HG03060 (cell line): ENCODE data around the gene KSR2.

ENCODE experiments used
- ATAC-seq: cut with Tn5 transposase; IDR thresholded peaks from one replicate; pipeline ENCODE4 v1.9.1; 2021; ENCODE audit warnings: low read depth, moderate number of reproducible peaks; ENCODE audit not compliant: unreplicated experiment

The KSR2 gene

DNA sequence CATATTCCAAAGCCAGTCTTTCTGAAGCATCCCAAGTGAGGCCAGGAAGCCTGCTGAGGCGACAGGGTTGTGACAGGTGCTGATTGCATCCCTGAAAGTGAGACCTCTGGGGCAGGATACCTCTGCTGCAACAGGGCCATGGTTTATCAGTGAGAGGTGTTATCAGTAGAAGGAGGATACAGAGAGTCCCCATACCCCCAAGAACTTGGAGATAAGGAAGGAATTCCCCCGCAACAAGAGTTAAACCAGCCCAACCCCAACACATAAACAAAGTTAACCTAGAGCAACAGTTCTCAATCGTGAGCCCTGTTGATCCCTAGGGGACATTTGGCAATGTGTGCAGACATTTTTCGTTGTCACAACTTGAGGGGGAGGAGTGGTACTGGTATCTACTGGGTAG is 374.3 kb downstream of the KSR2 start:
- ATAC-seq, result no peak

DNA sequence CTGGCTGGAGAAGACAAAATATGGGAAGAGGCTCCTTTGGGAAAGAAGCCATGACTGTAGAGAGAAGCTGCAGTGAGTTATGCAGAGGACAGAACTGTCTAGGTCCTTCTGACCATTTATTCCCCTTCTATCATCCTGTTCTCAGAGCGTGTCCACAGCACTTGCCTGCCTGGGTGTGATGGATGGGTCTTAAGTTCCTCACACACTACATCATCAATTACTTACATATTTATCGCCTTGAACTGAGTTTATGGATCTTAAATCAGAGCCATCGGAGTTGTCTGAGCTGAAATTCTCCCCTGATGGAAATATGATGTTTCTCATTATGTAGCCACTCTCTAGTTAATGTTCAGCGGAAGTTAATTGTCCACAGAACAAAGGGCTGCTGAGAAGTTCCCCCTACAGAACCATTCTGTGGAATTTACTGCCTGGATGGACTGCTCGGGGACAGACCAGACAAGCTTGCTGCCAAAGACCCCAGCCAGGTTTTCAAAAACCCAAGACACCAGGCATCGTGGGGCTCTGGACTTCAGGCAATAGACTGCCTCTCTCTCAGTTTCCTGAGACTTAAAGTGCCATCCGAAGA is 374.9 kb downstream of the KSR2 start:
- no peak for ATAC-seq

DNA sequence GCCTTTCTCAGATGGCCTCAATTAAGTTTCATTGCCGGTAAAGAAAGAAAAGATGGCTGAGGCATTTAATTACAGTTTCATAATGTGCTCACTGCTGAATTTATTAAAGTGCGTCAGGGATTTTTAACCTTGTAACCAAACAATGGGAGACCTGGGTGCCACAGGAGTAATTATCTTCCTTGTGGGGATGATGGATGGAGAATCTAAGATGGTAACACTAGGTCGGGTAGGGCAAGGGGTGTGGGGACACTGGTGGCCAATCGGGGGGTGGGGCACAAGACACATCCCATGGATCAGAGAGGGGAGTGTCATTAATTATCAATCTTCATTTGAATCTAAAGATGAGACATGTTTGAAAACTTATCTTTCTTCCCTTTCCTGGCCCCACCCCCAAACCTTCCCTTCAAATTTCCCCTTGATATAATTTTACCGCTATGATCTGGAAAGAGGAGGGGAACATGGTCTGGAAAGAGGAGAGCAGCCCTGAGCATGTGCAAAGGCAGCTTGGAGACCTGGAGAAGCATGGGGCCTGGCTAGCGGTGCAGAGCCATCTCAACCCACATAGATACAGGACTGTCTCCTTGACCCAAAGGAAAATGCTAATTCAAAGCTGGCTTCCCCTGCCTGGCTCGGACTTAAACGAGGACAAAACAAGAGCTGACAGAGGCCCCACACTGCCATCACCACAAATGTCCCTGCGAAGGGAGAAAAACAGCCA is 376.0 kb downstream of the KSR2 start:
- ATAC-seq, result no peak

DNA sequence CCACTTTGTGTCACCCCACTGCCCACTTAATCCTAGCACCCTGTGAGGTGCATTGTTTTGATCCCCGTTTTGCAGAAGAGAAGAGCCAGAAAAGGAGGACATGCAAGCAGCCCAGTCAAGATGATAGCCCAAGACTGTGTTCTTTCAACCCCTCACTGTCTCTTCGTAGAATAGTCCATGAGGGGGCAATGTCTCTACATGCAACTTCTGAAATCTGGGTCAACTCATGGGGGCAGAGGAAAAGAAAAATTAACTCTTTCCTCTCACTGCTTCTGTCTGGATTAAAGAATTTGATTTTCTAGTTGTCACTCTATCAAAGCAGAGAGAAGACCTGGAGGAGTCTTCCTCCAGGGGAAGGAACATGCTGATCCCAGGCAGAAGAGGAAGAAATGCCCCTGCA is 377.8 kb downstream of the KSR2 start:
- ATAC-seq, result no peak

DNA sequence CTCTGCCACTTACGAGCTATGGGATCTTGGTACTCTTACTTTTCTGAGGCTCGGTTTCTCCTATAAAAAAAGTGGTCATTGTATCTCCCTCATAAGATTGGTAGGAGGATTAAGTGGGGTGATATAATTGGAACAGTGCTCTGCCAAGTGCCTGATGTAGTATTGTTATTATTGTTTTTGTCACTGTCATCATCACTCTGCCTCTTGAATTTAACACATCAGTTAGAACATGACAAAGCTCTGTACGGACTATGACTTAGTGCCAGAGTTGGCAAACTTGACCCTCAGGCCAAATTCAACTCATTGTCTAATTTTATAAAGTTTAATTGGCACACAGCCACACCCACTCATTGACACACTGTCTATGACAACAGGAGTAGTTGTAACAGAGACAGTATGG is 378.4 kb downstream of the KSR2 start:
- ATAC-seq, result no peak

DNA sequence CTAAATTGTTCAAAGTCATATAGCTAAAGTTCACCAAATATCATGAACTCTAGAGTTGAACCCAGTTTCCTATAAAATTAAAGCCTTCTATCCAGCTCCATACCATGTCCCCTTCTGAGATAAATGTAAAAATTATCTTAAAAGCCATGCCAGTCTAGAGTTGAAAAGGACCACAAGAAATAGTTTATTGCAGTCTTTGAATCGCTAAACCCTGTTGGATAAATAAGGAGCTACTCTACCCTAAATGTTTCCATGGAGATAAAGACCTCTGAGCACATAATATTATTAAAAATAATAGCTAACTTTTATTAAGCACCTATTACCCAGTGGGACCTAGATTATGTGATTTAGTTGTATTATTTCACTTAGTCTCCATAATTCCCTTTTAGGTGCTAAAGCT is 379.8 kb downstream of the KSR2 start:
- ATAC-seq, result no peak

DNA sequence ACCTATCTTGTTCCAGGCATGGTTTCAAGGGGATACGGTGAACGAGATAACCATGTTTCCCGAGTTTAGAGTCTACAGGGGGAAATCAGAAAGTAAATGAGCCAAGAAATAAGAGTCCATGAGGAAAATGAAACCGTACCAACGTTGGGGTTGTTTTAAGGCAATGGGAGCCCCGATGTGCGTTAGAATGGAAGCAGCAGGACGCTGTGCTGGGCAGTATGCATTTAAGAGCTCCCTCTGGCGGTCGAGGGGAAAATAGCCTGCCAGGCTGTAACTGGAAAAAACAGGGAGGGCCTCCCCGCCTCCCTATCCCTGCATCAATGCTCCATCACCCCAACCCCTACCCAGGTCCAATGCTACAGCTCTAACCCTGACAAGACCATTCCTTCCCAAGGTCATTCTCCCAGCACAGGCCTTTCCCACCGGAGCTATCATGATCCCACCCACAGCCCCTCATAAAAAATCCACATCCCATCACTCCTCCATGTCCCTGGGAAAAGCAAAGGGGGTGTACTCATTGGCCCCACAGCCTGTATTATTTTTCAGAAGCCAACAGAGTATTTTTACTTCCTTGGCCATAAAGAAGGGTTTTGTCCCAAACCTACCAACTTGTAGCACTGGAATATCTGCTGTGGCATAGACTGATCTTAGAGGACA is 381.0 kb downstream of the KSR2 start:
- ATAC-seq, result no peak

DNA sequence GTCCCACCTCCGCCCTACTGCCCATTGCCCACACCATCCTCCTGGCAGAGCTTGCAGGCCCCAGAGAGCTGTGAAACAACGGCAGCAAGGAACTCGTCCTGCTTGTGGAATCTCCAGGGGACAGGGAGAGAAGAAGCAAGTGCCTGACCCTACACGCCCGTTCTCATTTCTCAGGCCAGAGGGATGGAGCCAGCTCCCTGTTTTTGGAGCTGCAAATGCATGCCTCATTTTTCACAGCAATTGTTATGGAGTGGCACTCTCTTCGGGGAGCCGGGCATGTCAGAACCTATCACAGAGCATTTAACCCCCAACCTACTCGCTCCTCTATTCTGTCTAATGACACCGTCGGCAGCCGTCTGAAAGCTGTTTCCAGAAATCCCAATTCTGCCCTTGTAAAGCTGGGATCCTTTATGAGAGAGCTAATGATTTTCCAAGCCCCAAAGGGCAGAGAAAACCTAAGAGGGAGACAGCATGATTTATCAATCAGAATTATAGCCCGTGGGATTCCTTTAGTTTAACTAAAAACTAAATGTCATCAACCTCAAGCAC is 385.0 kb downstream of the KSR2 start:
- no peak for ATAC-seq

DNA sequence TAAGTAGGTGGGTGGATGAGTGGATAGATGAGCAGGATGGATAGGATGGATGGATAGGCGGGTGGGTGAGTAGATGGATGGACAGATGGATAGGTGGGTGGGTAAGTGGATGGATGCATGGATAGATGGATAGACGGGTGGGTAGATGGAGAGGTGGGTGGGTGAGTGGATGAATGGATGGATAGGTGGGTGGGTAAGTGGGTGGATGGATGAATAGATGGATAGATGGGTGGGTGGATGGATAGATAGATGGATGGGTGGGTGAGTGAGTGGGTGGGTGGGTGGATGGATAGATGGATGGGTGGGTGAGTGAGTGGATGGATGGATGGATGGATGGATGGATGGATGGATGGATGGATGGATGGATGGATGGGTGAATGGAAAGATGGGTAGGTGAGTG is 385.7 kb downstream of the KSR2 start:
- ATAC-seq, result no peak

DNA sequence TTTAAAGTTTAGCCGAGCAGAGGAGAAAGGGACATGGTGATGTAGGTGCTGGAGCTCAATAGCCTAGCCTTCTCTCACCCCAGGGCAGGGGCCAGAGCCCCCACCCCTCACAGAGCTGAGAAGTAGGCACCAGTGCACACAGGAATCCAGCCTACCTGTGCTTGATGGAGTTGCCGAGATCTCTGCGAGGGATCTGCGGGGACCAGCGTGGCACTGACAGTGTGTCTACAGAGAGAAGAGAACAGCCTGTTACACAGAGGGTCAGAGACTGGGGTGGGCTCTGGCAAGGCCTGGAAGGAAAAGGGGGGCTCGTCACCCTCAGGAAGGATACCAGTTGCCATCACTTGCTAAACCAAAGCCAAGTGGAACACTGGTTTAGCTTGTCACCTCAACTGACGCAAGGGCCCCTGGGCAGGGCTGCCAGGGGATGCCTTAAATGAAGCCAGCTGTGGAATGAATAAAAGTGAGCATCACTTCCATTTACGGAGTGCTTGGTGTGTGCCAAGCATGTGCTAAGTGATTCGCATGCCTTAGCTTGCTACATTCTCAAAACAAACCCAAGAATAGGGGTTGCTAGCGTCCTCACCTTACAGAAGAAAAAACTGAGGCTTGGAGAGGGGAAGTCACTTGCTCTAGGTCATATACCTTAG is 386.5 kb downstream of the KSR2 start:
- no peak for ATAC-seq

DNA sequence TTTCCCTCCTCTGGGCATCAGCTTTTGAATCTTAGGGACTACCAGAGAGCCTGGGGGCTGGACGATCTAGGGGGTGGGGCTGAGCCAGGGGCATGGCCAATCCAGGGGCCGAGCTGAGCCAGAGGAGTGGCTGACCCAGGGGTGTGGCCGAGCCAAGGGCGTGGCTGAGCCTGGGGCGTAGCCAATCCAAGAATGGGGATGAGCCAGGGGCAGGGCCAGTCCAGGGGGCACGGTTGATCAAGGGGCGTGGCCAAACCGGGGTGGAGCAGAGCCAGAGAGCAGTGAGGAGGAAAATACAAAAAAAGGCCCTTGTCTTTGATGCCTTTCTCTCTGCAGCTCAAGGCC is 388.1 kb downstream of the KSR2 start:
- no peak for ATAC-seq

DNA sequence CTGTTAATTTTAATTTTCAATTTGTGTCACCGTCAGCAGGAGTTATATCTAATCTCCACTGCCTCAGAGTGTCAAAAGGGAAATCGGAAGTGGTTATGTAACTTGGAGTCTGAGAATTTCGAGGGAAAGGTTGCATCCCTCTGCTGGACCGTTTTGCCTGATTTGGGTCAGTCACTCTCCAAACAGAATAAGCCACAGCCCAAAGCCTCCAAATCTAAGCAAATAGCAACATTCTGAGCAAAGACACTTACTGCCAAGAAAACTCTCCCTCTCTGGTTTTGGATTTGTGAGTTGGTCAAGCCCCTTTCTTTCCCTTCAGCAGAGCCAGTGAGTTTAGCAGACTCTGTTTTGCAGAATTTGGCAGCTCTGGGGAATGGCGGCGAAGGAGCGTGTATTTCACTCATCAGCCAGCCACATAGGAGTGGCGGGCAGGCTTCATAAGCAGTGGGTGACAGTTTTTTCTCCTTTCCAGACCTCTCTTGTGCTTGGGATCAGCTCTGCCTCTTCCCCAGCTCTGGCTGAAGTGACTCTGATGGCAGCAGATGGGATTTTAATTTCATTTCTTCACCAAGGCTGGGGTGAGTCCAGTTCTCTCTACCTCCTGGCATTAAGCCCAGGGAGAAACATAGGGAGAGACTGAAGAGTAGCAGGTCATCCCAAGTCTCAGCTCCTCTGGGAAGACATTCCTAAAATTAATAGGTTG is 388.6 kb downstream of the KSR2 start:
- no peak for ATAC-seq

DNA sequence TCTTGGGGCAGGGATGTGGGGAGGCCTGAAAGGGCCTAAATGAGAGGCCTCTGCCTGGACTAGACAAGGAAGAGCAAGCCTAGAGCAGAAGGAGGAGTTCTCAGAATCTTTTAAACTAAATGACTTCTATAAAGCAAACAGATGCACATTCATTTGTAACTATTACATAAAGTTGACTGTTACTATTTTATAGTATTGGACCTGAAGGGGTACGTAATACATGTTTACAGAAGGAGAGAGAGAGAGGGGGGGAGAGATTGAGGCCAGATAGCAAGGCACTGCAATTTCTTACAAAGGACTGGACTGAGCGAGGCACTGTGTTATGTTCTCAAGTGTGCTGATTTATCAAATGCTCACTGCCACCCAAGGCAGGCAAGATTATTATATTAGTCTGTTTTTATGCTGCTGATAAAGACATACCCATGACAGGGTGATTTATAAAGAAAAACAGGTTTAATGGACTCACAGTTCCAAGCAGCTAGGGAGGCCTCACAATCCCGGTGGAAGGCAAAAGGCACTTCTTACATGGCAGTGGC is 391.6 kb downstream of the KSR2 start:
- ATAC-seq, result no peak

DNA sequence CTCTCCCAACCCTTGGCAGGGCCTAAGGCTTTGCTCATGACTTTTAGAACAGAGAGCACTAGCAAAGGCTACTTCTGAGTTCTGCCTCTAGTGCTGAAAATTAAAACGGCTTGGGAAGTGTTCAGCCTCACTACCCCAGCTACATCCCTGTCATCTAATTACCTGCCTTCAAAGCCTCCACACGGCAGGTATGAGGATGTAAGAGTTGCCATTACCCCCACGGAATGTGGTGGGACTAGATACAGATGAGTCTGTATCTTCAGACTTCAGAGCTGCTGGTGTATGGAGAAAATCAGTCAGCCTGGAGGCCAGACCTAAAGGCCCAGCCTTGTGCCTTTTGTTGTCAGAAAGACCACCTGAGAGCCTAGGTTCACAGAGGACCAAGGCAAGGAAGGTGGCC is 392.7 kb downstream of the KSR2 start:
- no peak for ATAC-seq

DNA sequence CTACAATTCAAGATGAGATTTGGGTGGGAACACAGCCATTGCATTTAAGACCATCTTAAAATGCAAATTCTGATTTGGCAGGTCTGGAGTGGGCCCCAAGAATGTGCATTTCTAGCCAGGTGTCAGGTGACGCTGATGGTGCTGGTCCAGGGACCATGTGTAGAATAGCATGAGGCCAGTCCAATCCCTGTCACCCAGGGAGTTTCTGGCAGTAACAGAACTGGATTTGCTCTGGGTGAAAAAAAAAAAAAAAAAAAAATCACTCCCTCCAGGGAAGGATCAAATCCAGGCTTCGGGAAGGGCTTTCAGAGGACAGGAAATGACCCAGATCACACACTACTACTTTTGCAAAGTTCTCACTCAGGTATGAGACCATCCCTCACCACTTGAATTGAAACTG is 394.1 kb downstream of the KSR2 start:
- no peak for ATAC-seq

DNA sequence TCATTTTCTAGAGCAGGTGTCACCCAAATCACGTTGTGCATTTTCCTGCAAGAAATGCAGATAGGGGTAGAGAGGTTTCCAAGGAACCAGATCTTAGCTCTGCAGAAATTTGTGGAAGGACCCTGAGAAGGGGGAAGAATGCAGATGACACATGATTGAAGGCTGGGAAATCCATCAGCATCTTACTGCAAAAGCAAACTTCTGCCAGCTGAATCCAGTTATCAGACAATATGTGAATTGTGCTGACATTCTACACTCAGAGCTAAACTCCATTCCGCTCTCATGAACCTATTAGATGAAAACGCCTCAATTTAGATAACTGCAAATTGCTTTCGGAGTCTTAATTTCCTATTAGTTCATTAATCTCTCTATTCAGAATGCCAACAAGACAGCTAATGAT is 396.0 kb downstream of the KSR2 start:
- ATAC-seq, result no peak

DNA sequence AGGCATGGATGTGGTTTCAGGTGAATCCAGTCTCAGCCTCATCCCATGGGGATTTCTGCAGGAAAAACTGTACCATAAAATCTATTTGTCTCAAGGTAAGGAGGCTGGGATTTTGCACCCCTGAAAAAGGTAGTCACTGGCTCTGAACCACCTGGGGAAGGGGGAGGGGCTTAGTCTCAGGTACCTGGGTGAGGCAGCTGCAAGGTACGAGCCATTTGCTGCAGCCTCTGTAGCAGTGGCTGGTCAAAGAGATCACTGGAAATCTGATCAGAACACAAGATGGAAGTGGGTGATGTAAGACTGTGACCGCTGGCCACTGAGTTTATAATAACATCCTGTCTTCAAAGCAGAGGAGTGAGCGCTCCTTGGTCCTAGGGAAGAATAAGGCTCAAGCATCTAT is 397.5 kb downstream of the KSR2 start:
- no peak for ATAC-seq

DNA sequence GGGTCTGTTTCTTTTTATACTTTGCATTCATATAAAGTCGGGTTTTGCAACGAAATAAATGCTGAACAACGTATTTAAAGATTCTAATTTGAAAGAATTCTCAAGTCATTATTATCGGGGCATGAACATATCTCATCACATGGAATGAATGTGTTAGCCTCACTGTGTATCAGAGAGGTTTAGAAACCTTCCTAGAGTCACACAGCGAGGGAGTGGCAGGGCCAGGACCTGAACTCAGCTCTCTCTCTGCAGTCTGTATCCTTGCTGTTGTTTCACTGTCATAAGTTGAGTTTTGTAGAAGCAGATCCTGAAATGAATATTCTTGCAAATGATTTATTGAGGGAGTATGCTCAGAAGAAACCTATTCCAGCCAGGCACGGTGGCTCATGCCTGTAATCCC is 398.2 kb downstream of the KSR2 start:
- ATAC-seq, result no peak

DNA sequence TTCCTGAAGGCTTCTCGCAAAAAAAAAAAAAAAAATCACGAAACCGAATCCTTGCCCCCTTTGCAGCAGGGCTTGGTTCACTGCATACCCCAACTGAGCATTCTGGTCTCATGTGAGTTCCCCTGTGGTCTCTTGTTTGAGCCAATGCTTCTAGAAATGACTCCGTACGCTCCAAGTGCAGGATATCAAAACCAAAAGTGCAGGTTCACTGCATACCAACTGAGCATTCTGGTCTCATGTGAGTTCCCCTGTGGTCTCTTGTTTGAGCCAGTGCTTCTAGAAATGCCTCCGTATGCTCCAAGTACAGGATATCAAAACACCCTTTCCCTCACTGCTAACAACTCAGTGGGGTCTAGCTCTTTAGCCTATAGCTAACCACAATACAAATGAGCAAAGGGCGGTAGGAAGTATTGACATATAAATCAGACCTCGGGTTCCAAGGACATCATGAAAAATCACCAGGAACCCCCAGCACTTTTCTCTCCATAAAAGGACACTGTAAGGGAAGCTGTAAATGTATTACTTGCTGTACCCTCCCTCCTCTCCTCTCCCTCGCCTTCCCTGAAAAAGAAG is 401.1 kb downstream of the KSR2 start:
- ATAC-seq, result no peak

DNA sequence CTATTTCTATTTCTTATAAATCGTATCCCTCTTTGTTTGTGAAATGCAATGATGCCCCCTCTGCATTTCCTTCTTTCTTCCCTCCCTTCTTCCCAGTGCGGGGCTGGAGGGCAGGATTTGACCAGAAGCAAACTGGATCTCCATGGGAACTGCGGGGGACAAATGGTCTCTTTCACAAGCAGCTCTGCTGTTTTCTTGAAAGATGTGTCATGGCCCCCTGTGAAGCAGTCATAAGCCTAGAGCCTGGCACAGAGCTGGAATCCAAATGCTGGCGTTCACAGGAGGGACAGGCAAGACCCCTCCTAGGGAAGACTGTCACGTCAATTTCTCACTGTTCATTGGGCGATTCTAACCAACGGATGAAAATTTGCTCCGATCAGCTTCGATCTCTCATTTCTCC is 403.9 kb downstream of the KSR2 start:
- ATAC-seq, result no peak
